Upper lobe of right lung (tissue), 1 donor: Measurements from ENCODE around the gene FRMD4A. TPM values are rescaled to one million over a fixed set of nuclear protein-coding genes. Genes with fewer than 3 reads are reported as not detected.

ENCODE experiments used
- ATAC-seq: fragments of 200-7000 bp; cut with Tn5 transposase; one replicate; pipeline ENCODE4 v1.9.1; 2020; ENCODE audit warnings: mild to moderate bottlenecking, moderate library complexity
- DNase-seq: peaks from one replicate; pipeline ENCODE4 v3.0.0-alpha.2; 2020
- H3K27ac ChIP-seq: fragments of 200-600 bp; one replicate; pipeline ENCODE4 v1.8.0; 2022
- H3K27me3 ChIP-seq: fragments of 200-600 bp; one replicate; pipeline ENCODE4 v1.8.0; 2022; ENCODE audit warnings: mild to moderate bottlenecking
- H3K36me3 ChIP-seq: fragments of 200-600 bp; one replicate; pipeline ENCODE4 v1.8.0; 2022
- H3K4me1 ChIP-seq: fragments of 200-600 bp; one replicate; pipeline ENCODE4 v1.8.0; 2022
- H3K4me3 ChIP-seq: fragments of 200-600 bp; one replicate; pipeline ENCODE4 v1.8.0; 2022; ENCODE audit warnings: mild to moderate bottlenecking
- H3K9me3 ChIP-seq: fragments of 200-600 bp; one replicate; pipeline ENCODE4 v1.8.0; 2022
- CTCF ChIP-seq: fragments of 200-600 bp; IDR thresholded peaks from one replicate; pipeline ENCODE4 v1.8.0; 2022; ENCODE audit warnings: antibody characterized with exemption
- intact Hi-C: fragments of 100-400 bp; cut with DNase I; formaldehyde crosslinking; loops from one replicate; pipeline ENCODE4 v1.11.0; 2022
- total RNA-seq: library from RNA; stranded (reverse); fragmentation: NEBNext Ultra II Directional; extraction: Animal tissue kit (Norgen Biotek cat#: 25700); gene quantifications from one replicate; pipeline ENCODE4 v1.2.1, GENCODE V29; 2021
- donor health status: DM: no; HTN: yes; CAD: no; lungs with severe emphysema.

FRMD4A gene
- total RNA-seq, 1 donor from 2014 or later = 38.3 TPM

- H3K9me3 ChIP-seq = no peaks in the 10 kb centered on the region
- no peaks in the 10 kb centered on the region for H3K27me3 ChIP-seq
- intact Hi-C loops = no loop called here
- H3K4me3 ChIP-seq = no peak overlapping the region
- peaks cover 9% of the 10 kb centered on the region for H3K4me1 ChIP-seq
- TF ChIP-seq CTCF = no peak
- ATAC-seq (no peak), DNase-seq (no peak)
- no peaks in the 10 kb centered on the region for H3K36me3 ChIP-seq
- no peak overlapping the region for H3K27ac ChIP-seq
Observed at GRCh38 chr10:13801907-13802288, 528.8 kb downstream of the FRMD4A start.

GRCh38 chr10:13801156-13801906 is 529.4 kb downstream of the FRMD4A start:
- intact Hi-C loops = no loop called here
- TF ChIP-seq CTCF = no peak
- Histone ChIP-seq H3K27me3 (no peaks in the 10 kb centered on the region), H3K36me3 (no peaks in the 10 kb centered on the region), H3K4me3 (no peak overlapping the region), H3K9me3 (no peaks in the 10 kb centered on the region), H3K27ac (no peak overlapping the region), H3K4me1 (peaks cover 9% of the 10 kb centered on the region)
- DNase-seq (no peak), ATAC-seq (no peak)

GRCh38 chr10:13797164-13797563 is 533.6 kb downstream of the FRMD4A start:
- ATAC-seq = peak; percentile 53
- H3K27ac ChIP-seq = no peak overlapping the region
- no peak for DNase-seq

DNA sequence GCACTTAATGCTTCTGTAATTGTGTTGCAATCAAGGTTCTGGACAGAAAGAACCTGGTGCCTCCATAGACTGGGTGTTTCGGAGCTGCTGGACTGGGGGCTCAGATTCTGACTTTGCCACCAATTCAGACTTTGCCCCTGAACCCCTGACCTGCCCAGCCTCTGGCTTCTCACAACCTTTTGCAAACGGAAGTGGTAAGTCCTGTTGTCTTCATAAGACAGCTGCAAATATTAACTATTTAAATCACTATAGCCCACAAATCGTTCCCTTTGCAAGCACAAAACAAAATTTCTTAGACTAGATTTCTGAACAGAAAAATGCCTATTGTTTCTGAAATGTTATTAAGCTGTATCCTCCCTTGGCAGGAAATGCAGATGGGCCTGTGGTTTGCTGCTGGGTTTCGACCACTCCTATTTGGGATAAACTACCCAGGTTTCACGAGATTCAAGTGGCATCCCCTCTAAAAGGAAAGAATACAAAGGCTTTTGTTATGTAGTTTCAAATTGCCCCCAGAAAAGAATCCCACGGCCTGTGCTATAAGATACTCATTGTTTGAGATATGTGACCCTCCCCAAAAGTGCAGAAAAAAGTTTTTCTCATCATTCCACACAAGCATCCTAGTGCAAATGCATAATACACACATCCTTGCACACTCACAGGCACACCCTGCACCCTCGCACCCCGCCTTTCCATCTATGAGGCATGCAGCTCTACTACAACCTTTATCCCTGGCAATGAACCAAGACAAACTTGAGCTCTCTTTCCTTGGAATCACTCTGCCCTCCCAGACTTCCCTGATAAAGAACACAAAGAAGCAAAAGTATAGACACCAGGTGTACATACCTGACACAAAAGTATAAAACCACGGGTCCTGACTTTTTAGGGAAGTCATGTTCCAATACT is 534.8 kb downstream of the FRMD4A start:
- H3K9me3 ChIP-seq = no peaks in the 10 kb centered on the region
- no peak overlapping the region for H3K4me3 ChIP-seq
- DNase-seq (no peak), ATAC-seq (no peak)
- TF ChIP-seq CTCF = no peak
- H3K27ac ChIP-seq = no peak overlapping the region
- H3K27me3 ChIP-seq = no peaks in the 10 kb centered on the region
- H3K36me3 ChIP-seq = no peaks in the 10 kb centered on the region
- intact Hi-C loops = loop anchor here (10.0 kb wide), 1 partner anchor 149 kb away; no protein-coding TSS in a partner anchor
- H3K4me1 ChIP-seq = peaks cover 7% of the 10 kb centered on the region

More at GRCh38 chr10:13797164-13797563, 533.6 kb downstream of the FRMD4A start:
- no peak for TF ChIP-seq CTCF
- no peaks in the 10 kb centered on the region for H3K27me3 ChIP-seq
- intact Hi-C loops = loop anchor here (10.0 kb wide), 1 partner anchor 148 kb away; no protein-coding TSS in a partner anchor
- H3K9me3 ChIP-seq = no peaks in the 10 kb centered on the region
- no peaks in the 10 kb centered on the region for H3K36me3 ChIP-seq
- no peak overlapping the region for H3K4me3 ChIP-seq
- H3K4me1 ChIP-seq = peaks cover 7% of the 10 kb centered on the region

DNA sequence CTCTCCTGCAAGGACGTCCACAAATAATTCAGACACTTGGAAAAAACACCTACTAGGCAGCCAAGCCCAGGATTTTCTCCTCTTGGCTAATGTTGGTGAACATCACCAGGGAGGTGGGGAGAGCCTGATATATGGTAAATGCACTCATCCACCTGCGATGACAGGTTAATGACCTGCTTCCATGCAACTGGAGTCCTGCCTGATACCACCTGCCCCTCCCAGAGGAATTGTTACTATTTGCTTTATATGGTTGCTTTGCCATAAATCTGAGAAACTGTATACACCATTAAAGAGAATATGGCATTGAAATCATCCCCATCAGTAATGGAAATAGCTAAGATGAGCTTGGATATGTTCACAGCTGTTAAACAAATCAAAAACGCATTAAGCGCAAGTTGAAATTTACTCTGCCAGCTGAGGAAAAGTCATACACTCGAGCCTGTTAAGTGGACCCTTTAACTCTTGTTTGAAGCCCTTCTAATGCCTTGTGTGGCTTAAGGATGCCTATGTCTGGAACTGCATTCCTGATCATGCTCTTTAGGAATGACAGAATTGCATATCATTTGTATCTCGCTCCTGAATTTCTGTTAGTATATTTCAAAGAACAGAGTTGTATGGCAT is 535.6 kb downstream of the FRMD4A start:
- DNase-seq (no peak), ATAC-seq (no peak)
- peaks cover 7% of the 10 kb centered on the region for H3K4me1 ChIP-seq
- H3K4me3 ChIP-seq = no peak overlapping the region
- H3K9me3 ChIP-seq = no peaks in the 10 kb centered on the region
- TF ChIP-seq CTCF = no peak
- H3K36me3 ChIP-seq = no peaks in the 10 kb centered on the region
- H3K27ac ChIP-seq = no peak overlapping the region
- H3K27me3 ChIP-seq = no peaks in the 10 kb centered on the region
- intact Hi-C loops = loop anchor here (10.0 kb wide), 1 partner anchor 150 kb away; no protein-coding TSS in a partner anchor
